ENCODE data around the gene DNAH17. TPM values are rescaled to one million over a fixed set of nuclear protein-coding genes. Genes with fewer than 3 reads are reported as not detected.
A peak's percentile ranks its signal among the peaks of the same experiment; 100 is the strongest.

Gene DNAH17
- total RNA-seq, 1 experiment from 2014 or later: 0.23 TPM

GRCh38 chr17:78416791-78417530 lies 160.2 kb downstream of the DNAH17 start:
- H3K4me1 Mint-ChIP-seq (ENCODE audit: low read depth, unreplicated experiment): peaks cover 24% of the 10 kb centered on the region
- peaks cover 84% of the 10 kb centered on the region for H3K36me3 Mint-ChIP-seq (ENCODE audit: insufficient read depth, unreplicated experiment)
- H3K27me3 ChIP-seq (replicated peaks; ENCODE audit: control insufficient read depth, insufficient read depth, low read length): no peaks in the 10 kb centered on the region
- no TSS peak for BruUV-seq (replicated peaks)
- no peaks in the 10 kb centered on the region for H3K27me3 Mint-ChIP-seq (ENCODE audit: insufficient read depth, unreplicated experiment)
- peaks cover 41% of the 10 kb centered on the region for H3K4me1 ChIP-seq
- no peaks in the 10 kb centered on the region for H3K9me3 Mint-ChIP-seq (ENCODE audit: unreplicated experiment)
- H3K4me3 Mint-ChIP-seq (ENCODE audit: unreplicated experiment): no peak overlapping the region
- intact Hi-C loops (cut with micrococcal nuclease; ENCODE audit: unreplicated experiment): no loop called here
- no peak for TF ChIP-seq CTCF (IDR thresholded peaks at IDR 0.05; ENCODE audit: insufficient read depth in 1 of 2, low read depth in 1 of 2, low read length in 1 of 2, severe bottlenecking in 1 of 2, unreplicated experiment in 1 of 2)
- DNase-seq: no peak
- CTCF ChIA-PET: interaction anchor here (1.4 kb wide), 1 partner anchor 56 kb away, joined by 4 read pairs; no protein-coding TSS in a partner anchor
- peaks cover 9% of the 10 kb centered on the region for H3K36me3 ChIP-seq (ENCODE audit: control insufficient read depth, insufficient read depth, low read length)
- H3K4me3 ChIP-seq (ENCODE audit: low read depth, low read length): no peak overlapping the region
- peak overlapping the region; percentile 70 for H3K27ac Mint-ChIP-seq (ENCODE audit: unreplicated experiment)
- H3K9me3 ChIP-seq: no peaks in the 10 kb centered on the region
- POLR2A ChIA-PET: no interaction called here

DNA sequence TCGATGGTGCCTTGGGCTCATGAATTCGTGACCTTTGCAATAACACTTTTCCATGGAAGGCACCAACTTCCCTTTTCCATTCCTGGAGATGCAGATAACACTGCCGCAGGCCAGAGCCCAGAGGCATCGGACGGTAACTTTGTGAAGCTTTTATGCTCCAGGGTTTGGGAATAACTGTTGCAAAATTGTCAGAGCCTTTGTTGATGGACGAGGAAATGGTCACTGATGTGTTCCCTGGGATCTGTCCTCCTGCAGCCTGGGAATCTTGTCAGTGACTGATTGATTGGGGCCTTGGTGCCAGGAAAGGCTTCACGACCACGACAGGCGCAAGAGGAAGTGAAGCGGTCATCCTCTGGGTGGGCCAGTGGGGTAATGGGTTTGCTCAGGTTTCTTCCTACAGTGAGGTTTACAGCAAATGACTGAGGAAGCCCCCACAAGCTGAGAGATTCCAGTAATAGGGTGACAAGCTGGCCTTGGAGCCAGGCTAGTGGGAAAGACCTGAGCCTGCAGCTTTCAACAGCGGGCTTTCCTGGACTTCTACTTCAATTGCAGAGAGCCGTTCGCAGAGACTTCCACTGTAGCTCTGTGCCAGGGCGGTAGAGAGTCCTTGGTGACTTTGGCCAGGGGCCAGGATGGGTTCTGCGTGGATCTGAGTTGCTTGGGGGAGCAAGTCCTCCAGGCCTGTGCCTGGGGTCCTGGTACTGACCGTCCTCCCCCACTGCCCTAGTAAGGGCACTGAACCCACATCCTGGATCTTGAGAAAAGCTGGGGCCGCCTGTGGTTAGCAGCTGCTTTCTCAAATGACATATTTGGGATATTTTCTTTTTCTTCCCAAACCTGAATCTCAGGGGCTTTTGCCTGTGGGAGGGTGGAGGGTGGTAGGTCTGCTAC lies 161.1 kb downstream of the DNAH17 start:
- Mint-ChIP-seq H3K9me3 (ENCODE audit: unreplicated experiment) (no peaks in the 10 kb centered on the region), H3K36me3 (ENCODE audit: insufficient read depth, unreplicated experiment) (peaks cover 82% of the 10 kb centered on the region), H3K27me3 (ENCODE audit: insufficient read depth, unreplicated experiment) (no peaks in the 10 kb centered on the region), H3K27ac (ENCODE audit: unreplicated experiment) (peak overlapping the region; percentile 70), H3K4me1 (ENCODE audit: low read depth, unreplicated experiment) (peaks cover 28% of the 10 kb centered on the region), H3K4me3 (ENCODE audit: unreplicated experiment) (no peak overlapping the region)
- no peaks in the 10 kb centered on the region for H3K27me3 ChIP-seq (replicated peaks; ENCODE audit: control insufficient read depth, insufficient read depth, low read length)
- intact Hi-C loops (cut with micrococcal nuclease; ENCODE audit: unreplicated experiment): no loop called here
- no peak for TF ChIP-seq CTCF (IDR thresholded peaks at IDR 0.05; ENCODE audit: insufficient read depth in 1 of 2, low read depth in 1 of 2, low read length in 1 of 2, severe bottlenecking in 1 of 2, unreplicated experiment in 1 of 2)
- BruUV-seq (replicated peaks): no TSS peak
- H3K4me3 ChIP-seq (ENCODE audit: low read depth, low read length): no peak overlapping the region
- H3K9me3 ChIP-seq: no peaks in the 10 kb centered on the region
- POLR2A ChIA-PET: no interaction called here
- CTCF ChIA-PET: interaction anchor here (1.4 kb wide), 1 partner anchor 55 kb away, joined by 4 read pairs; no protein-coding TSS in a partner anchor
- H3K4me1 ChIP-seq: peaks cover 42% of the 10 kb centered on the region
- peaks cover 9% of the 10 kb centered on the region for H3K36me3 ChIP-seq (ENCODE audit: control insufficient read depth, insufficient read depth, low read length)
- no peak for DNase-seq
